Caco-2 (cell line): Measurements from ENCODE around the gene RNGTT. TPM values are rescaled to one million over a fixed set of nuclear protein-coding genes. Genes with fewer than 3 reads are reported as not detected.

Experiments used
- BruUV-seq: library from RNA; stranded (reverse); fragments of 400-500 nt; replicated peaks from 2 replicates; lab custom pipeline; 2021; lab: Mats Ljungman, UMichigan
- CTCF ChIA-PET: fragments of 300-600 bp; sonication (Branson Sonifier 250); formaldehyde crosslinking; loops from one replicate; lab custom pipeline; 2022; ENCODE audit warnings: antibody characterized with exemption; lab: Charles Lee
- POLR2A ChIA-PET: fragments of 300-600 bp; sonication (Branson Sonifier 250); formaldehyde crosslinking; loops from one replicate; lab custom pipeline; 2022; ENCODE audit warnings: antibody characterized with exemption; lab: Charles Lee
- DNase-seq, 2 experiments: peaks; one replicate each; pipeline versions ENCODE4 v3.0.0 to v3.0.0-alpha.2; 2020 to 2022
- H3K27me3 ChIP-seq: replicated peaks from 2 replicates; pipeline ENCODE4 v1.6.0; 2011; ENCODE audit warnings: low read length; ENCODE audit not compliant: control insufficient read depth, insufficient read depth
- H3K36me3 ChIP-seq: 2 replicates; pipeline ENCODE4 v1.5.1; 2011; ENCODE audit warnings: low read length; ENCODE audit not compliant: control insufficient read depth, insufficient read depth
- H3K4me1 ChIP-seq: fragments of 250-450 bp; sonication (Bioruptor Pico); 2 replicates; pipeline ENCODE4 v1.5.1; 2020; ENCODE audit warnings: mild to moderate bottlenecking
- H3K4me3 ChIP-seq: 2 replicates; pipeline ENCODE4 v1.5.1; 2011; ENCODE audit warnings: low read depth, mild to moderate bottlenecking, control low read depth, low read length
- H3K9me3 ChIP-seq: fragments of 250-450 bp; sonication (Bioruptor Pico); 2 replicates; pipeline ENCODE4 v1.5.1; 2020; ENCODE audit warnings: mild to moderate bottlenecking, moderate library complexity
- H3K27ac Mint-ChIP-seq: one replicate; pipeline ENCODE4 v1.8.0; 2022; ENCODE audit warnings: mixed read lengths; ENCODE audit not compliant: unreplicated experiment
- H3K27me3 Mint-ChIP-seq: one replicate; pipeline ENCODE4 v1.8.0; 2022; ENCODE audit warnings: mixed read lengths; ENCODE audit not compliant: insufficient read depth, unreplicated experiment
- H3K36me3 Mint-ChIP-seq: one replicate; pipeline ENCODE4 v1.8.0; 2022; ENCODE audit warnings: mild to moderate bottlenecking, mixed read lengths; ENCODE audit not compliant: insufficient read depth, unreplicated experiment
- H3K4me1 Mint-ChIP-seq: one replicate; pipeline ENCODE4 v1.8.0; 2022; ENCODE audit warnings: low read depth, mixed read lengths; ENCODE audit not compliant: unreplicated experiment
- H3K4me3 Mint-ChIP-seq: one replicate; pipeline ENCODE4 v1.8.0; 2022; ENCODE audit warnings: mild to moderate bottlenecking, moderate library complexity, mixed read lengths; ENCODE audit not compliant: unreplicated experiment
- H3K9me3 Mint-ChIP-seq: one replicate; pipeline ENCODE4 v1.8.0; 2022; ENCODE audit warnings: mixed read lengths; ENCODE audit not compliant: unreplicated experiment
- intact Hi-C: fragments of 100-400 bp; cut with micrococcal nuclease; formaldehyde crosslinking; loops from one replicate; pipeline ENCODE4 v1.10.0; 2022; ENCODE audit not compliant: unreplicated experiment
- total RNA-seq: library from RNA; stranded (reverse); gene quantifications from 2 replicates; pipeline ENCODE4 v1.2.3, GENCODE V29; 2022
- TF ChIP-seq, protein P1 (sequence below), 2 experiments: fragments of 200-600 bp in 1 of 2; IDR thresholded peaks; 1 replicate in 1 of 2; 2 replicates in 1 of 2; pipeline versions ENCODE4 v1.5.1 to v1.8.0; 2011 to 2022; ENCODE audit warnings: antibody characterized with exemption in 1 of 2, control low read depth in 1 of 2, inconsistent platforms in 1 of 2, low read depth in 1 of 2, low read length in 1 of 2, mild to moderate bottlenecking in 1 of 2, moderate library complexity in 1 of 2; ENCODE audit not compliant: insufficient read depth in 1 of 2, severe bottlenecking in 1 of 2, unreplicated experiment in 1 of 2

The RNGTT gene
- total RNA-seq, 1 experiment from 2014 or later: 17.7 TPM

- H3K27ac Mint-ChIP-seq: no peak overlapping the region
- H3K4me1 Mint-ChIP-seq: no peaks in the 10 kb centered on the region
- intact Hi-C loops: no loop called here
- H3K27me3 ChIP-seq: no peaks in the 10 kb centered on the region
- no peaks in the 10 kb centered on the region for H3K9me3 ChIP-seq
- H3K4me3 ChIP-seq: no peak overlapping the region
- no peak overlapping the region for H3K4me3 Mint-ChIP-seq
- TF ChIP-seq, protein P1, sequence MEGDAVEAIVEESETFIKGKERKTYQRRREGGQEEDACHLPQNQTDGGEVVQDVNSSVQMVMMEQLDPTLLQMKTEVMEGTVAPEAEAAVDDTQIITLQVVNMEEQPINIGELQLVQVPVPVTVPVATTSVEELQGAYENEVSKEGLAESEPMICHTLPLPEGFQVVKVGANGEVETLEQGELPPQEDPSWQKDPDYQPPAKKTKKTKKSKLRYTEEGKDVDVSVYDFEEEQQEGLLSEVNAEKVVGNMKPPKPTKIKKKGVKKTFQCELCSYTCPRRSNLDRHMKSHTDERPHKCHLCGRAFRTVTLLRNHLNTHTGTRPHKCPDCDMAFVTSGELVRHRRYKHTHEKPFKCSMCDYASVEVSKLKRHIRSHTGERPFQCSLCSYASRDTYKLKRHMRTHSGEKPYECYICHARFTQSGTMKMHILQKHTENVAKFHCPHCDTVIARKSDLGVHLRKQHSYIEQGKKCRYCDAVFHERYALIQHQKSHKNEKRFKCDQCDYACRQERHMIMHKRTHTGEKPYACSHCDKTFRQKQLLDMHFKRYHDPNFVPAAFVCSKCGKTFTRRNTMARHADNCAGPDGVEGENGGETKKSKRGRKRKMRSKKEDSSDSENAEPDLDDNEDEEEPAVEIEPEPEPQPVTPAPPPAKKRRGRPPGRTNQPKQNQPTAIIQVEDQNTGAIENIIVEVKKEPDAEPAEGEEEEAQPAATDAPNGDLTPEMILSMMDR (IDR thresholded peaks at IDR 0.05; ENCODE audit: insufficient read depth in 1 of 2, low read depth in 1 of 2, low read length in 1 of 2, severe bottlenecking in 1 of 2, unreplicated experiment in 1 of 2): no peak
- no peaks in the 10 kb centered on the region for H3K36me3 Mint-ChIP-seq
- CTCF ChIA-PET: no interaction called here
- no TSS peak for BruUV-seq
- H3K9me3 Mint-ChIP-seq: no peaks in the 10 kb centered on the region
- no peak for DNase-seq
- H3K4me1 ChIP-seq: no peaks in the 10 kb centered on the region
- no peaks in the 10 kb centered on the region for H3K27me3 Mint-ChIP-seq
- H3K36me3 ChIP-seq: no peaks in the 10 kb centered on the region
- POLR2A ChIA-PET: no interaction called here
Observed at GRCh38 chr6:88637761-88638545, 325.5 kb downstream of the RNGTT start.

DNA sequence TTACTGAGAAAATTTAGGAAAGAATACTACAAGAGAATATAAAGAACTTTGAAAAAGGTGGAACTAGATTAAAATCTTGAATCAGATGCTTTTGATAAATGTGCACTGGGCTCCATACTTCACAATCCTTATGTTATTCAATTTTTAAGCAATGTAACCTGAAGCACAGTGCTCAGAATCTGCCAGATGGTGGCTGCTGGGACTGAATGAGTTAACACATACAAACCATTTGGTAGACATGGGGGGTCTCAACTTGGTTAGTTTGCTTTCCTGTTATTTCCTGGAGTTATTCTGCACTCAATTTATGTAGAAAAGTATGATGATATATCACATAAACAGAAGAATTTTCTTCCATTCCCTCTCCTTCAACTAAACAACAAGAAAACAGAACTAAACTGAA lies 326.5 kb downstream of the RNGTT start:
- BruUV-seq: no TSS peak
- intact Hi-C loops: no loop called here
- CTCF ChIA-PET: no interaction called here

GRCh38 chr6:88633782-88634181 lies 329.6 kb downstream of the RNGTT start:
- no peaks in the 10 kb centered on the region for H3K36me3 ChIP-seq
- Mint-ChIP-seq H3K9me3 (no peaks in the 10 kb centered on the region), H3K4me3 (no peak overlapping the region), H3K4me1 (no peaks in the 10 kb centered on the region), H3K27ac (no peak overlapping the region), H3K36me3 (no peaks in the 10 kb centered on the region), H3K27me3 (no peaks in the 10 kb centered on the region)
- no peak for DNase-seq
- intact Hi-C loops: no loop called here
- H3K27me3 ChIP-seq: no peaks in the 10 kb centered on the region
- H3K4me1 ChIP-seq: no peaks in the 10 kb centered on the region
- TF ChIP-seq, protein P1 (IDR thresholded peaks at IDR 0.05; ENCODE audit: insufficient read depth in 1 of 2, low read depth in 1 of 2, low read length in 1 of 2, severe bottlenecking in 1 of 2, unreplicated experiment in 1 of 2): no peak
- BruUV-seq: no TSS peak
- no peaks in the 10 kb centered on the region for H3K9me3 ChIP-seq
- no peak overlapping the region for H3K4me3 ChIP-seq
- POLR2A ChIA-PET: no interaction called here
- CTCF ChIA-PET: no interaction called here

More for the DNA sequence above, 326.5 kb downstream of the RNGTT start:
- Histone ChIP-seq H3K36me3 (no peaks in the 10 kb centered on the region), H3K4me3 (no peak overlapping the region), H3K9me3 (no peaks in the 10 kb centered on the region), H3K27me3 (no peaks in the 10 kb centered on the region), H3K4me1 (no peaks in the 10 kb centered on the region)
- Mint-ChIP-seq H3K27me3 (no peaks in the 10 kb centered on the region), H3K36me3 (no peaks in the 10 kb centered on the region), H3K4me3 (no peak overlapping the region), H3K9me3 (no peaks in the 10 kb centered on the region), H3K27ac (no peak overlapping the region), H3K4me1 (no peaks in the 10 kb centered on the region)
- POLR2A ChIA-PET: no interaction called here
- DNase-seq: no peak
- TF ChIP-seq, protein P1 (IDR thresholded peaks at IDR 0.05; ENCODE audit: insufficient read depth in 1 of 2, low read depth in 1 of 2, low read length in 1 of 2, severe bottlenecking in 1 of 2, unreplicated experiment in 1 of 2): no peak
